ENCODE data around the gene BICD1. TPM values are rescaled to one million over a fixed set of nuclear protein-coding genes. Genes with fewer than 3 reads are reported as not detected.

Gene BICD1
- total and polyA plus RNA-seq, 2 experiments from 2014 or later, result 59.3 to 83.6 TPM

GRCh38 chr12:32072102-32072501, 34.5 kb upstream of the BICD1 start:
- H3K27ac Mint-ChIP-seq, result no peak overlapping the region
- no peaks in the 10 kb centered on the region for H3K27me3 ChIP-seq (ENCODE audit: insufficient read depth)
- TF ChIP-seq REST (IDR thresholded peaks at IDR 0.05; ENCODE audit: unreplicated experiment) (no peak), NANOG (IDR thresholded peaks at IDR 0.05; ENCODE audit: borderline replicate concordance) (no peak), STAT1 (IDR thresholded peaks at IDR 0.05; ENCODE audit: unreplicated experiment) (no peak), EZH2phosphoT487 (IDR thresholded peaks at IDR 0.05; ENCODE audit: unreplicated experiment) (no peak), POLR2AphosphoS5 (IDR thresholded peaks at IDR 0.05; ENCODE audit: low read depth) (no peak), CTCF (conservative IDR thresholded peaks at IDR 0.05; ENCODE audit: low read depth in 2 of 2) (no peak), ZNF331 (CRISPR knock-in tag; IDR thresholded peaks at IDR 0.05; ENCODE audit: low read depth) (no peak), ZNF114 (CRISPR knock-in tag; IDR thresholded peaks at IDR 0.05) (no peak), EZH2 (IDR thresholded peaks at IDR 0.05; ENCODE audit: low read depth, unreplicated experiment) (no peak), ZNF462 (CRISPR knock-in tag; IDR thresholded peaks at IDR 0.05) (no peak), ETS1 (IDR thresholded peaks at IDR 0.05) (no peak), JUNB (IDR thresholded peaks at IDR 0.05; ENCODE audit: unreplicated experiment) (no peak), CREB1 (CRISPR knock-in tag; IDR thresholded peaks at IDR 0.05; ENCODE audit: low read depth) (no peak)
- no peaks in the 10 kb centered on the region for H3K9me2 ChIP-seq (ENCODE audit: insufficient read depth)
- no peak overlapping the region for H3K4me3 Mint-ChIP-seq
- H4K20me1 ChIP-seq (replicated peaks; ENCODE audit: insufficient read depth), result no peaks in the 10 kb centered on the region
- 0 out of 2 replicates have a peak, but pooled peaks cover 6% of the 10 kb centered on the region for H3K36me3 ChIP-seq (ENCODE audit: insufficient read depth)
- peaks cover 19% of the 10 kb centered on the region for H3K36me3 Mint-ChIP-seq (ENCODE audit: low read depth)
- no peak overlapping the region for H3K27ac ChIP-seq (ENCODE audit: low read depth)
- H3F3A ChIP-seq (replicated peaks; ENCODE audit: low read depth), result peaks cover 4% of the 10 kb centered on the region; the same call in 1 of the 2 replicates
- H3K4me1 ChIP-seq (ENCODE audit: insufficient read depth), result peaks cover 8% of the 10 kb centered on the region
- H2AFZ ChIP-seq, result no peak overlapping the region
- peaks cover 22% of the 10 kb centered on the region for H3K9me3 Mint-ChIP-seq
- H3K79me2 ChIP-seq (replicated peaks; ENCODE audit: insufficient read depth), result no peaks in the 10 kb centered on the region
- H3K4me2 ChIP-seq, result no peak overlapping the region
- H3K4me1 Mint-ChIP-seq, result peaks cover 10% of the 10 kb centered on the region
- peaks cover 15% of the 10 kb centered on the region for H3K27me3 Mint-ChIP-seq (ENCODE audit: insufficient read depth, low read depth, poor library complexity)
- DNase-seq (ENCODE audit: low spot score) (no peak), ATAC-seq (no peak)
- no peak overlapping the region for H3K4me3 ChIP-seq
